ENCODE data around the gene TOR2A.

DNA sequence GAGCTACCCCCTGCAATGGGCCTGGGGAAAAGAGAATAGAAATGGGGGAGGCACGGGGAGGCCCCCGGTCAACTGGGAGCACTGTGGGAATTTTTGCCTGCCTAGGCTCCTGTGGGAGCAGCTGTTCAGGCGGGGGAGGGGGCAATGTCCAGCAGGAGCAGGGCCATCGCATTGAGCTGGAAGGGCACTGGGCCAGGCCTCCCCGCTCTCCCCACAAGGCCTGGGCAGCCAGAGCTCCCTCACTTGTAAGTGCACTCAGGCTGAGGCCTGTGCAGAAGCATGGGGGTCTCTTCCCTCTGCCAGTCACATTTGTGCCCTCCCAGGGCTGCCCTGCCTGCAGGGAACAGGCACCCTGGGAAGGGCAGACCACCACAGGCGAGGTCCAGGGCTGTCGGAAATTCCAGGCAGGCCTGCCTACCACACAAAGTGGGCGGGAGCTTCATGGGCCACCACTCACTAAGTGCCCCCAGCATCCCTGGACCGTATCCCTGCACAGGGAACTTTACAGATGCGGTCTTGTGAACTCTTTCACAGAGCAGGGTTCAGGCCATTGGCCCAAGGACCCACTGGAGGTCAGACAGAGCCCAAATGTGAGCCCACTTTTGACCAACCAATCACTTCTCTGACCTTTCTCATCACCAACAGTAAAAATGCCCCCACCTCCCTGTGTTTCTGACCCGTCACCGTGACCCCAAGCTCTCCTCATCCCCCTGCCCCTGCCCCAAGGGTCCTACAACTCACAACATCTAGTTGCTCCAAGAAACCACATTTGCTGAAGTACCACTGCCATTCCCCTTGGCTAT, 29.3 kb downstream of the TOR2A start:
- TF ChIP-seq, protein P1, sequence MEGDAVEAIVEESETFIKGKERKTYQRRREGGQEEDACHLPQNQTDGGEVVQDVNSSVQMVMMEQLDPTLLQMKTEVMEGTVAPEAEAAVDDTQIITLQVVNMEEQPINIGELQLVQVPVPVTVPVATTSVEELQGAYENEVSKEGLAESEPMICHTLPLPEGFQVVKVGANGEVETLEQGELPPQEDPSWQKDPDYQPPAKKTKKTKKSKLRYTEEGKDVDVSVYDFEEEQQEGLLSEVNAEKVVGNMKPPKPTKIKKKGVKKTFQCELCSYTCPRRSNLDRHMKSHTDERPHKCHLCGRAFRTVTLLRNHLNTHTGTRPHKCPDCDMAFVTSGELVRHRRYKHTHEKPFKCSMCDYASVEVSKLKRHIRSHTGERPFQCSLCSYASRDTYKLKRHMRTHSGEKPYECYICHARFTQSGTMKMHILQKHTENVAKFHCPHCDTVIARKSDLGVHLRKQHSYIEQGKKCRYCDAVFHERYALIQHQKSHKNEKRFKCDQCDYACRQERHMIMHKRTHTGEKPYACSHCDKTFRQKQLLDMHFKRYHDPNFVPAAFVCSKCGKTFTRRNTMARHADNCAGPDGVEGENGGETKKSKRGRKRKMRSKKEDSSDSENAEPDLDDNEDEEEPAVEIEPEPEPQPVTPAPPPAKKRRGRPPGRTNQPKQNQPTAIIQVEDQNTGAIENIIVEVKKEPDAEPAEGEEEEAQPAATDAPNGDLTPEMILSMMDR (conservative IDR thresholded peaks at IDR 0.05): no peak
- no peak for TF ChIP-seq EZH2 (IDR thresholded peaks at IDR 0.05; ENCODE audit: low read depth)
